ENCODE data around the gene S1PR5.

Gene S1PR5

DNA sequence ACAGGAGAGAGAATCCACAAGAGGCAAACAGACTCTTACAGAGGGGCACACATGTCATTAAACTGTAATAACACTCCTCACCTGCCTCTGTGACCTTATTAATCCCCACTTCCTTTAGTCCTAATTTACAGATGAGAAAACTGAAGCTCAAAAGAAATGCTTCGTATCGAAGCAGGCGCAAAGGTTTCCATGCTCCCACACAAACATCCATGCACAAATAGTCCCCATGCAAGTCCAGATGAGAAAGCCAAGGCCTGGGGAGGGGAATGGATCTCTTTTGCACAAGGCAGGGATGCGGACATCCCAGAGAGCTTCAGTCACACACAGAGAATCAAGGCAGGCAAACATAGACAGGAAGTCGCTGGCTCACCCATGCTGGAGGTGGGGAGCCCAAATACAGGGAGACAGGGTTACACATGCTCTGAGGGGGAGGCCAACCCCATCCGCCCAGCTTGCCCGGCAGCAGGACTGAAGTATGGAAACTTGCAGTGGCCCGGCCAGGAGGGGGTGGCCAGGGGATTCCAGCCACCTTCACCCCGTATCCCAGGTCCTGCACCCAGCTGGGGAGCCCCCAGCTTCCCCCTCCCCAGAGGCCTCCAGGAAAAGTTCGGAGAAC lies 468 bp downstream of the S1PR5 start:
- in situ Hi-C loops (cut with MboI; ENCODE audit: low sequenced_read_pairs) = no loop called here

DNA sequence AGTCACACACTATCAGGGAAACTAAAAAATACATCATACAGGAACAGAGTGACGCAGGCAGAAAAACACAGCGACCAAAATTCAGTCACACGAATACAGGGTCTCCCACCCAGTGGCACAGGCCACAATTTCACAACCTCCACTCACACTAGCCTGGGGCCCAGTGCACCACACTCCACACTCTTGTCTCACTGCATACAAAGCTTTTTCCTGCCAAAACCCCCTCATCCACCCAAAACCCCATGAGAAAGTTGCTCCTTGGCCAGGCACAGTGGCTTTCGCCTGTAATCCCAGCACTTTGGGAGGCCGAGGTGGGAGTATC lies 1.2 kb downstream of the S1PR5 start:
- in situ Hi-C loops (cut with MboI; ENCODE audit: low sequenced_read_pairs) = no loop called here

DNA sequence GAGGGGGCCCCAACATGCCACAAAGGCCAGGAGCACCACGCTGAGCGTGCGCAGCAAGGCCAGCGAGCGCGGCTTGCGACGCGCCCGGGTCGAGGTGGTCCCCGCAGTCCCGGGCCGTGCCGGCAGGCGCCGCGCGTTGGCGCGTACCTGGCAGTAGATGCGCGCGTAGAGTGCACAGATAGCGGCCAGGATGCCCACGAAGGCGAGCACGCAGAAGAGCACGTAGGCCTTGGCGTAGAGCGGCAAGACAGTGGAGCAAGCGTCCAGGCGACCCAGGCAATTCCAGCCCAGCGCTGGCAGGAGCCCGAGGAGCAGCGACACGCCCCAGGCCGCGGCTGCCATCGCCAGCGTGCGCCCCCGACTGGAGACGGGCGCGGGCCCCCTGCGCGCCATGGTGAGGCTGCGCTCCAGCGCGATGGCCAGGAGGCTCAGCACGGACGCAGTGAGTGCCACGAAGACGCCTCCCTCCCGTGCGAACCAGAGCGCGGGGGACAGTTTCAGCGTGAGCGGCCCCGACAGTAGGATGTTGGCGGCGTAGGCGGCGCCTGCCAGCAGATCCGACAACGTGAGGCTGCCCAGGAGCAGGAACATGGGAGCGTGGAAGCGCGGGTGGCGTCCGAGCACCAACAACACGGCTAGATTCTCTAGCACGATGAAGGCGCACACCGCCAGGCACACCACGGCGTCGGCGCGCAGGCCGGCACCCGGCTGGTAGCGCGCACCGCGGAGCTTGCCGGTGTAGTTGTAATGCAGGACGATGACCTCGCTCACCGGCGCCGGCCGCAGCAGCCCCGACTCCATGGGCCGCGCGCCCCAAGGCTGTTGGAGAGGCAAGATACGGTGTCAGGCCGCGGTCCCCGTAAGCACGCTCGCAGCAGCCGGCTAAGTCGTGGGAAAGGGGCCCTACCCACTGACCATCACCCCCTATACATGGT lies 2.8 kb downstream of the S1PR5 start:
- in situ Hi-C loops (cut with MboI; ENCODE audit: low sequenced_read_pairs) = no loop called here

DNA sequence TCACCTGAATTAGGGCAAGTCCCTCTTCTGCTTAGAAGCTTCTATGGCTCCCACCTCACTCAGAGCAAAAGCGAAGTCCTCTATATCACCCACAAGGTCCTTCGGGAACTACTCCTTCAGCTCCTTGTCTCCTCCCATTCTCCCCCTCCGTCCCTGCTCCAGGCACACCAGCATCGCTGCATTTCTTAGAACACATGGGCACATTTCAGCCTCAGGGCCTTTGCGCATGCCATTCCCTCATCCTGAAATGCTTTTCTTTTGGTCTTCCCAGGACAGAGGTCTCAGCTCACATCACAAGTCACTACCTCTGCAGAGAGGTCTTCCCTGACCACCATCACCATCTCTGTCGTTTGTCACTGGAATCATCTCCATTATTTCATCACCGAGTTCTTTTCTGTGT lies 4.0 kb downstream of the S1PR5 start:
- in situ Hi-C loops (cut with MboI; ENCODE audit: low sequenced_read_pairs) = no loop called here

DNA sequence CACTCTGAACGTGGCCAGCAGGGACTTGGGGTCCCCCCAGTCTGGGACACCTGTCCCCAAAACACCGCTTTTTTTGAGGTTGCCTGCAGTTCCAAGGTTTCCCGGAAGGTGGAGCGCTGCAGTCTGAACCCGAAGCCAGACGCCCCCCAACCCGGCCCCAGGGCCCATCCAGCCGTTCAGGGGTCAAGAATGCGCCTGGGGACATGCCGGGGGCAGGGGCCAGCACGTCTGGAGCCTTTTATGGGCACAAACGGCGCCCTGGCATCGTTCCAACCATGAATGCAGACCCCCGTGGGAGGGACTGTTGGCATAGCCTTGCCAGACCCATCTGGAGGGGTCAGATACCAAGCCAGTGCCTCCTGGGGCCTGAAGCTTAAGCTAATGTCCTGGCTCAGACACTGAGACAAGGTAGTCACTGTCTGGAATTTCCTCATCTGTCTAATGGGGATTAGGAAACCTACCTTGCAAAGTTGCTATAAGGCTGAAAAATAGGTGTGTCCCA lies 6.9 kb downstream of the S1PR5 start:
- in situ Hi-C loops (cut with MboI; ENCODE audit: low sequenced_read_pairs) = no loop called here

DNA sequence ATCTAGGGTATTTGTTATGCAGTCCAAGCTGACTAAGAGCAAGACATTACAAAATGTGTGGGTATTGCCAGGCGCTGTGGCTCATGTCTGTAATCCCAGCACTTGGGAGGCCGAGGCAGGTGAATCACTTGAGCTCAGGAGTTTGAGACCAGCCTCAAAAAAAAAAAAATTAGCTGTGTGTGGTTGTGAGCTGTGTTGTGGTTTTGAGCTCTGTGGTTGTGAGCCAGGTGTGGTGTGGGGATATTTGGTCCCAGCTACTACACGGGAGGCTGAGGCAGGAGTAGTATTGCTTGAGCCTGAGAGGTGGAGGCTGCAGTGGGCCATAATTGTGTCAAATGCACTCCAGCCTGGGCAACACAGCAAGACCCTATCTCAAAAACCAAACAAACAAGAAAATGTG lies 8.5 kb downstream of the S1PR5 start:
- in situ Hi-C loops (cut with MboI; ENCODE audit: low sequenced_read_pairs) = no loop called here

DNA sequence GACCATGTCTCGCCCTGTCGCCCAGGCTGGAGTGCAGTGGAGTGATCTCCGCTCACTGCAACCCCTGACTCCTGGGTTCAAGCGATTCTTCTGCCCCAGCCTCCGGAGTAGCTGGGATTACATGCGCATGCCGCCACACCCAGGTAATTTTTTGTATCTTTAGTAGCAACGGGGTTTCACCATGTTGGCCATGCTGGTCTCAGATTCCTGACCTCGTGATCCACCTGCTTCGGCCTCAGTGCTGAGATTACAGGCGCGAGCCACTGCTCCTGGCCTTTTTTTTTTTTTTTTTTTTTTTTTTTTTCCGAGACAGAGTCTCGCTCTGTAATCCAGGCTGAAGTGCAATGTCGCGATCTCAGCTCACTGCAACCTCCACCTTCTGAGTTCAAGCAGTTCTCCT lies 9.2 kb downstream of the S1PR5 start:
- in situ Hi-C loops (cut with MboI; ENCODE audit: low sequenced_read_pairs) = no loop called here

DNA sequence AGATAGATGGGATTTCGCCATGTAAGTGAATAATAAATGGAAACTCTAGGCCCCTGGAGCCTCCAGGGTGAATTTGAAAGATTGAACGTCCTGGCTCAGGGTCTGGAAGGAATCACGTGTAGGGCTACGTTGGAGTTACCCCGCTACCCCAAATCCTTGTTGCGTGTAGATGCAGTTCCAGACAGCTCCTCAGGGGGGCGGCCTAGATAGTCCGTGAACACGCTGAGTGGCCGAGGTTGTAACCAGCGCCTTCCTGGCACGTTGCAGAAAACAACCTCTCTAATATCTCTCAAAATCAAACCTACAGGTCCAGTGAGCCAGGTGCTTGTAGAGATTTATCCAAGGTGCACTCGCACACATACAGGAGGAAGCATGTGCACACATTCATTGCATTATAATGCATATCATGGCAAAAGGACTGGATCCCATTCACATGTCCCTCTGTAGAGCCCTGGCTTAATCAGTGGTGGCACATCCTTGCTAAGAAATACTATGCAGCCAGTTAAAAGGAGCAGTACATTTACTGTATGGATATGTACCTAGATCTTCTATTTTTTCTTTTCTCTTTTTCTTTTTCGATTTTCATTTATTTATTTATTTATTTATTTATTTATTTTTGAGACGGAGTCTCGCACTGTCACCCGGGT lies 11.5 kb downstream of the S1PR5 start:
- in situ Hi-C loops (cut with MboI; ENCODE audit: low sequenced_read_pairs) = no loop called here

DNA sequence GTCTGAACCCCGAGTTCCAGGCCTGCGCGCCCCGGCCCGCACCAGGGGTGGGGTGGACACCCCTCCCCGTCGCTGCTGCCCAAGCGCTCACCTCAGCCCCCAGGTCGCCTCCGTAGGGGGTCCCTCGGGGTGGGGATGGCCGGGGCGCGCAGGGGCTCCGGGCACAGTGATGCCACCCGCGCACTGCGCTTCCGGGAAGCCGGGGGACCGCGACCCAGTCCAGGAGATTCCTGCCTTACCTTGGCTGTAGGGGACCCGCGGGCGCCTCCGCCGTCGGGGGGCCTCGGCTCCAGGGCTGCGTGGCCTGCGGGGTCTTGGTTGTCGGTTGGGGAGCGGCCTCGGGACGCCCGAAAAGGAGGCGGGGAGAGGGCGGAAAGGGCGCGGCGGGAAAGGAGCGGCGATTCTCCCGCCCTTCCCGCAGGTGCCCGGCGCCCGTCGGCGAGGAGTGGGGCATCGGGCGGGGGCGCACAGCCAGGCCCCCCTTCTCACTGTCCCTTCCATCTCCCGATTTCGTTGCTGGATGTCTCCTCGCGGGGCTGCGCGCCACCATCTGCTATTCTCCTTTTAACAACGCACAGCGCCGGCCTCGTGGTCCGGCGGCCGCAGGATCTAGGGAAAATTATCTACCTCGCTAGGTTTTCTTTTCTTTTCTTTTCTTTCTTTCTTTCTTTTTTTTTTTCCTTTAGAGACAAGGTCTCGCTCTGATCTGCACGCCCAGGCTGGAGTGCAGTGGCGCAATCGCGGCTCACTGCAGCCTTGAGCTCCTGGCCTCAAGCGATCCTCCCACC lies 14.1 kb downstream of the S1PR5 start, which contains the start of gene KEAP1:
Gene KEAP1 (minus strand): TSS at position 355 of the 788 bp plus-strand sequence. CDS start 3,323 bp downstream, outside the sequence.
- in situ Hi-C loops (cut with MboI; ENCODE audit: low sequenced_read_pairs) = no loop called here

DNA sequence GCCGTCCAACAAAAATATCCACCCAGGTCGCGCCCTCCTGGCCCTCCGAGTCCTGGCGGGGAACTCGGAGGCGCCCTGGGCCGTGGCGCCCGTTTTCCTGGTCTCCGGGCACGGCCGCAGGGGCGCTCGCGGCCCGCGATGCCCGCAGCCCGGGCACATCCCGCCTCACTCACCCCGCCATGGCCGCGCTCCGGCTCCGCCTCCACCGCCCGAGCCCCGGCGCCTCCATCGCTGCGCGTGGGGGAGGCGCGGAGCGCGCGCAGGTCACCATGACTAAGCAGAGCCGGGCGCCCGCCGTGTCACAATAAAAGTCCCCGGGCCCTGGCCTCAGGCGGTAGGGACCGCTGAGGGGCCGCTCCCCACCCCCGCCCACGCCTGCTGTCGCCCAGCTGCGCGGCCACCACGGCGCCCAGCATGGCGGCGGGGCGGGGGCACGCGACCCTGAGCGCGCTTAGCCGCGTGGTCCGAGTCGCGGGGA lies 14.7 kb downstream of the S1PR5 start:
- in situ Hi-C loops (cut with MboI; ENCODE audit: low sequenced_read_pairs) = no loop called here

DNA sequence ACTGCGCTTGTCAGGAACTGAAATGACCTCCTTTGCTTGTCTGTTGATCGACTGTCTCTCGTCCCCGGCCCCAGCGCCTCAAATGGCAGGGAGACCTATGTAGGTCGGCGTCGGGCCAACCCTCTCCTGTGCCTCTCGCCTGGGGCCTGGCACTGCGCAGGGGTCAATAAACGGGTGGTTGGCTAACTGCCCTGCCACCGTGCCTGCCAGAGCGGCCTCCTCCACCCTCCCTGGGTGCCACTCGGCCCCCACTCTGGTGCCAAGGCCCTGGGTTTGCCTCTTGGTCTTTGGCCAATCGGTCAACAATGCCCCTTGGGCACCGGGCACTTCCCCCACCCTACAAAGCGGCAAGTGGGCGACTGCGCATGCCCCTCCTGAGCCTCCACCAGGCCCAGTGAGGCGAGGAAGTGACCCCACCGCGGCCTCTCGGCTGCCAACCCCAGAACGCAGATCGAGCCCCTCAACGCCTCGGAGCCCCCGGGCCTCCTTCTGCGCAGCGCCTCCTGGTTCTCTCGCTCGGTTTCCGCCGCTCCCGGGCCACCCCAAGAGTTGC lies 15.2 kb downstream of the S1PR5 start:
- in situ Hi-C loops (cut with MboI; ENCODE audit: low sequenced_read_pairs) = no loop called here

DNA sequence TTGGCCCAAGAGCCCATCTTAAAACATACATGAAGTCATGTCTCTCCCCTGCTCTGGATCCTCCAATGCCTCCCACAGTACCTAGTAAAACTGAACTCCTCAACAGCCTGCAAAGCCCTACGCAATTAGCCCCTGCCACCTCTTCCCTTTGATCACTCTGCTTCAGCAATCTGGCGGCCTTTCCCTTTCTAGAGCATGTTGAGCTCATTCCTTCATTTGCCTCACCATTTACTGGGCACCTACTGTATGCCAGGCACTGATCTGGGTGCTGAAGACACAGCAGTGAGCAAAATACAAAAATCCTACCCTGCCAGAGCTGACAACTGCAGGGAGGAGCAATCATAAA lies 17.0 kb downstream of the S1PR5 start:
- in situ Hi-C loops (cut with MboI; ENCODE audit: low sequenced_read_pairs) = no loop called here

DNA sequence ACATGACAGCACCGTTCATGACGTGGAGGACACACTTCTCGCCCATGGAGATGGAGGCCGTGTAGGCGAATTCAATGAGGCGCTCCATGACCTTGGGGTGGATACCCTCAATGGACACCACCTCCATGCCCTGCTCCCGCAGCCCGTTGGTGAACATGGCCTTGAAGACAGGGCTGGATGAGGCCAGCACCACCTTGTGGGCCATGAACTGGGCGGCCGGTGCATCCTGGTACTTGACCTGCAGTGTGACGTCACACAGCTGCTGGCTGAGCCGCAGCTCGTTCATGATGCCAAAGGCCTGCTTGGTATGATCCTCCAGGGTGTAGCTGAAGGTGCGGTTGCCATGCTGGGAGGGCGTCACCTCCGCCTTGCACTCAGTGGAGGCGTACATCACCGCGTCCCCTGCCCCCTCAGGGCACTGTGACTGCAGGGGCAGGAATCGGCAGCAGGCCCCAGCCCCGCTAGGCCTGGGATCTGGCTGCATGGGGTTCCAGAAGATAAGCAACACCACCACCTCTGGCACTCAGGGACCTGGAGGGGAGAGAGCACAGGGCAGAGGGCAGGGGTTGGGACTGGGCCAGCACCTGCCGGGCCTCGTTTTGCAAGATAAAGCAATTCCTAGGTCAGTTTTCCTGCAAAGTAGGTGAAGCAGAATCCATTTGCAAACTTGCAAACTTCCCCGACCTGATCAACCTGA lies 17.5 kb downstream of the S1PR5 start:
- in situ Hi-C loops (cut with MboI; ENCODE audit: low sequenced_read_pairs) = no loop called here

DNA sequence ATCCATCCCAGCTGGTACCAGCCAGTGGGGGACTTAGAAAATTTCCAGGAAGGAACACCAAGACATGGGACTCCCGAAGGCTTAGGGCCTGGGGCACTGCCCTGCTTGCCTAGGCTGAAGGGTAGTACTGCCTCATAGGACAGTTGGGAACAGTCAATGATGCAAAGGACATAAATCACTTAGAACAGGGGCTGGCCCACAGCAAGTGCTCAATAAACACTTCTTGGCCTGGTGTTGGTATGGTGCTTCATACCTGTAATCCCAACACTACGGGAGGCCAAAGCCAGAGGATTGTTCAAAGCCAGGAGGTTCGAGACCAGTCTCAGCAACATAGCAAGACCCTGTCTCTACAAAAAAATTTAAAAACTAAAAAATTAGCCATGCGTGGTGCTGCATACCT lies 19.9 kb downstream of the S1PR5 start:
- in situ Hi-C loops (cut with MboI; ENCODE audit: low sequenced_read_pairs) = no loop called here

DNA sequence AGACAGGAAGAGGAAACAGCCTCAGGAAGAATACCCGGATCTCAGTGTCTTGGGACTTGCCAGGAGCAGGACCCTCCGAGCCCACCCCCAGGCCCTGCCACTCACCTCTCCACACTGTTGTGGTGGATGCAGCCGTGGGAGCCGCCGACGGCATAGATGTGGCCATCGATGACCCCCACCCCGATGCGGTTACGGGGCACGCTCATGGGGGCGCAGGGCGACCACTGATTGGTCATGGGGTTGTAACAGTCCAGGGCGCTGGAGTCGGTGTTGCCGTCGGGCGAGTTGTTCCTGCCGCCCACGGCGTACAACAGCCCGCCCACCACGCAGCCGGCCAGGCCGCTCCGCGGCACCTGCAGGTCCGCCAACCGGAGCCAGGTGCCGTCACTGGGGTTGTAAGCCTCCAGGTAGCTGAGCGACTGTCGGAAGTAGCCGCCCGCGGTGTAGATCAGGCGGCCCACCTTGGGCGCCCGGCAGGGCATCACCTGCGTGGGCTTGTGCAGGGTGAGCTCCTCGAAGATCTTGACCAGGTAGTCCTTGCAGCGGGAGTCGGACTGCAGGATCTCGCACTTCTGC lies 25.7 kb downstream of the S1PR5 start:
- in situ Hi-C loops (cut with MboI; ENCODE audit: low sequenced_read_pairs) = no loop called here

DNA sequence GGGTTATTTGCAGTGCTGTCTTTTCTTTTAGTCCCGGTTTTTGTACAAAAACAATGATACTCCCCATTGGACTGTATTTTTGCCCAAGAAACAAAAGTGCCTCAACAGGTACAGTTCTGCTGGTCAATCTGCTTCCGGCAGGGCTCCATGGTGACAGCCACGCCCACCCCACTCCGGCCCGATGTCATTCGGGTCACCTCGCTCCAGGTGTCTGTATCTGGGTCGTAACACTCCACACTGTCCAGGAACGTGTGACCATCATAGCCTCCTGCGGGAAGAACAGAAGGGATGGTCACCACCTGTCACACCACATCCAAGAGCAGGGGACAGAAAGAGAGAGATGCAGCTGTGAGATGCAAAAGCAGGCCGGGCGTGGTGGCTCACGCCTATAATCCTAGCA lies 30.7 kb downstream of the S1PR5 start:
- in situ Hi-C loops (cut with MboI; ENCODE audit: low sequenced_read_pairs) = loop anchor here (10.0 kb wide), 1 partner anchor 208 kb away; no protein-coding TSS in a partner anchor

DNA sequence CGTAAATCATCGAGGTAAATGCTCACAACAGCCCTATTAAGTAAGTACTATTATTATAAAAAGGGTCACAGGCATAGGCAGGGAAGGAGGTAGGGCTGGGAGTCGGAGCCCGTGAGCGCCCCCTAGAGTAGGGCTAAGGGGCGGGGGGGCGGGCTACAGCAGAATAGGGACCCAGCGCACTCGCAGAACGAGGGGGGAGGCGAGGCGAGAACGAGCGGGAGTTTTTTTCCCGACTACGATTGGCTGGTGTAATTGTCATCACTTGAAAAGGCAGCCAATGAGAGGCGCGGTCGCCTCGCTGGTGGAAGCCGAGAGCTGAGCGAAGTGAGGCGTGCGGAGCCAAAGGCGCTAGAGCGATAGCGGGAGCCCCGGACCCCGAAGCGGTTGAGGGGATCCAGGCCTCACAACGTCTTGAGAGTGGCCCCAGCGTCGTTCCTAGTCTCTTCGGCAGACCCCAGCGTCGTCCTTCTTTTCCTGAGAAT lies 38.3 kb downstream of the S1PR5 start:
- in situ Hi-C loops (cut with MboI; ENCODE audit: low sequenced_read_pairs) = no loop called here

DNA sequence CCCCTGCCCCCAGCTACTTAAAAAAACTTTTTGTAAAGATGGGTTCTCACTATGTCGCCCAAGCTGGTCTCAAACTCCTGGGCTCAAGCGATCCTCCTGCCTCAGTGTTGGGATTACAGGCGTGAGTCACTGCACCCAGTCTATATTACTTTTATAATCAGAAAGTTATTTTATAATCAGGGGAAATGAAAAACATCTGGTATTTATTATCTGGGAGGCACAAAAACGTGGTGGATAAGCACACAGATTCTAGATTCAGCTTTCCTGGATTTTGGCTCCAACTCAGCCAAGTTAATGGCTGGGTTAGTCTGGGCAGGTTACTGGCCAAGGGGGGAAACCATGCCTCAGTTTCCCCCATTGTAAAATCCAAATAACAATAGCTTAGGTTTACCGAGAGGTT lies 38.8 kb downstream of the S1PR5 start:
- in situ Hi-C loops (cut with MboI; ENCODE audit: low sequenced_read_pairs) = no loop called here

DNA sequence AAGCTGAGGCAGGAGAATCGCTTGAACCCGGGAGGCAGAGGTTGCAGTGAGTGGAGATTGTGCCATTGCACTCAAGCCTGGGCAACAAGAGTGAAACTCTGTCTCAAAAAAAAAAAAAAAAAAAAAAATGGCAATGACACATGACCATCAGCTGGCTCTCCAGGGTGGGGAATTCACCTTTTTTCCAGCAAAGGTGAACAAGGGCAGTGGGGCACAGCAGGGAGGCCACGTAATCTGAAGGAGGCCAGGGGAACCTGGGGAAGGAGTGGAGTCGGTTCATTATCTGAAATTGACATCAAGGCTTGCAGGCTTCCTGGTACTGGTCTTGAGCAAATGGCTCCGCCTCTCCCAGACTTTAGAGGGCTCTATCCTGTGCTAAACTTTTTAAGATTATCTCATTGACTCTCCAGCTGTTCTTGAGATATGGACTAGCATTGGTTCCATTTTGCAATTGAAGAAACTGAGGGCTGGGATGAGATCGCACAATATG lies 42.2 kb downstream of the S1PR5 start:
- in situ Hi-C loops (cut with MboI; ENCODE audit: low sequenced_read_pairs) = no loop called here
